Bronchial epithelial cell (primary cell): Measurements from ENCODE around the gene MID1IP1. TPM values are rescaled to one million over a fixed set of nuclear protein-coding genes. Genes with fewer than 3 reads are reported as not detected.

Source experiments
- DNase-seq: peaks from one replicate; pipeline ENCODE4 v3.0.0-alpha.2; 2010; ENCODE audit warnings: low read depth
- FAIRE-seq: peaks from 2 replicates; lab custom pipeline; 2011; peaks lifted over from hg19 to GRCh38; lab: Jason Lieb, UNC
- H3K27me3 ChIP-seq: 2 replicates; pipeline ENCODE4 v1.5.1; 2011; ENCODE audit warnings: low read length; ENCODE audit not compliant: control insufficient read depth, insufficient read depth
- H3K36me3 ChIP-seq: 2 replicates; pipeline ENCODE4 v1.5.1; 2011; ENCODE audit warnings: low read length; ENCODE audit not compliant: control insufficient read depth, insufficient read depth
- H3K4me3 ChIP-seq: 2 replicates; pipeline ENCODE4 v1.5.1; 2011; ENCODE audit warnings: mild to moderate bottlenecking, low read depth, low read length, control low read depth
- CTCF ChIP-seq: IDR thresholded peaks from 2 replicates; pipeline ENCODE4 v1.5.1; 2011; ENCODE audit warnings: mild to moderate bottlenecking, moderate library complexity, low read length, control low read depth, inconsistent platforms; ENCODE audit not compliant: insufficient read depth, severe bottlenecking
- total RNA-seq: library from RNA; depleted of rRNA; stranded (reverse); fragments of >200 nt; gene quantifications from 2 replicates; pipeline ENCODE4 v1.2.1, GENCODE V29; 2014

Gene MID1IP1
- total RNA-seq, 1 donor from 2014 or later = 127 TPM

- FAIRE-seq = no peak
- Histone ChIP-seq H3K36me3 (no peaks in the 10 kb centered on the region), H3K27me3 (no peaks in the 10 kb centered on the region), H3K4me3 (no peak overlapping the region)
- TF ChIP-seq CTCF = no peak
- DNase-seq = no peak
These were observed 31.1 kb upstream of the MID1IP1 start for GRCh38 chrX:38770152-38770551.

- H3K27me3 ChIP-seq = no peaks in the 10 kb centered on the region
- H3K36me3 ChIP-seq = no peaks in the 10 kb centered on the region
- no peak for DNase-seq
- TF ChIP-seq CTCF = no peak
- H3K4me3 ChIP-seq = no peak overlapping the region
- FAIRE-seq = peak; percentile 66
These were observed 27.0 kb upstream of the MID1IP1 start for GRCh38 chrX:38774249-38774648.

GRCh38 chrX:38796946-38797345 lies 4.3 kb upstream of the MID1IP1 start:
- Histone ChIP-seq H3K4me3 (no peak overlapping the region), H3K36me3 (no peaks in the 10 kb centered on the region), H3K27me3 (no peaks in the 10 kb centered on the region)
- FAIRE-seq (no peak), DNase-seq (peak; percentile 61)
- TF ChIP-seq CTCF = no peak

GRCh38 chrX:38798956-38799355 lies 2.3 kb upstream of the MID1IP1 start:
- FAIRE-seq (no peak), DNase-seq (peak; percentile 67)
- H3K4me3 ChIP-seq = no peak overlapping the region
- no peaks in the 10 kb centered on the region for H3K36me3 ChIP-seq
- no peak for TF ChIP-seq CTCF
- no peaks in the 10 kb centered on the region for H3K27me3 ChIP-seq

- Histone ChIP-seq H3K27me3 (no peaks in the 10 kb centered on the region), H3K4me3 (no peak overlapping the region), H3K36me3 (peaks cover under 1% of the 10 kb centered on the region)
- FAIRE-seq (no peak), DNase-seq (no peak)
- no peak for TF ChIP-seq CTCF
These were observed 1.2 kb upstream of the MID1IP1 start for GRCh38 chrX:38799995-38800580.

GRCh38 chrX:38803243-38803587 lies 2.0 kb downstream of the MID1IP1 start:
- no peak for DNase-seq
- FAIRE-seq = no peak
- H3K4me3 ChIP-seq = peak overlapping the region; percentile 68

More at GRCh38 chrX:38803243-38803587, 2.0 kb downstream of the MID1IP1 start:
- H3K36me3 ChIP-seq = peaks cover 4% of the 10 kb centered on the region
- no peak for TF ChIP-seq CTCF
- H3K27me3 ChIP-seq = no peaks in the 10 kb centered on the region
